ENCODE results near the gene SCO1.
"Not testable (repeated sequence)": the region's sequence is repeated elsewhere in the genome, so short reads cannot be mapped to it uniquely, and the experiment has no call there.

Gene SCO1

GRCh38 chr17:10726196-10726595 lies 28.9 kb upstream of the SCO1 start:
- no peak for FAIRE-seq
- no peak for DNase-seq (ENCODE audit: low spot score)

- no peak for FAIRE-seq
- no peak for DNase-seq (ENCODE audit: low spot score)
These were observed 27.9 kb upstream of the SCO1 start for GRCh38 chr17:10725262-10725661.

DNA sequence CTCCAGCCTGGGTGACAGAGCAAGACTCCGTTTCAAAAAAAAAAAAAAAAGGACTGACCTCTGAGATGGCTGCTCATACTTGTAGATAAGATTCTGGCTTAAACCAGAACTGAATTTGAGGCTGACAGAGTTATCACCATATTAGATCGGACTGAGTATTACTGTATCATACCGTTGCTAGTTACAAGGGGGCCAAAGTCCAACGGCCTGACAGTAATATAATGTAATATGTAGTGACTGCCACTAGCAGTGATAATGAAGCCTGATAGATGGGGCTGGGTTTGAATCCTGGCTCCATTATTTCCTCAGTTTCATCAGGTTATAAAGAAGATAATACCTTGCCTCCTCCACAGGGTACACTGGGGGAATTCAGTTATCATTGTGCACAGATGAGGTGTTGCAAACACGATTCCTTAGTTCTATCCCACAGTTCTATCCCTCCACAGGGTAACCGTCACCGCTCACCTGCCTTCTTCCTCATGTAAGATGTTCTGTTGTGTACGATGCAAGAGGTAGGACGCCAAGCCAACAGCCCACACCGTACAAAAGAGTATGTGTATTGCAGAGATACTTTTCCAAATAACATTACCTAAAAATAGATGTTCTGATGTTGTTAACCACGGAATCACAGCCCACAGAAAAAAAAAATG lies 27.3 kb upstream of the SCO1 start:
- DNase-seq (ENCODE audit: low spot score) (no peak), FAIRE-seq (no peak)

- DNase-seq (ENCODE audit: low spot score): no peak
- no peak for FAIRE-seq
These were observed 21.2 kb upstream of the SCO1 start for GRCh38 chr17:10718547-10718946.

DNA sequence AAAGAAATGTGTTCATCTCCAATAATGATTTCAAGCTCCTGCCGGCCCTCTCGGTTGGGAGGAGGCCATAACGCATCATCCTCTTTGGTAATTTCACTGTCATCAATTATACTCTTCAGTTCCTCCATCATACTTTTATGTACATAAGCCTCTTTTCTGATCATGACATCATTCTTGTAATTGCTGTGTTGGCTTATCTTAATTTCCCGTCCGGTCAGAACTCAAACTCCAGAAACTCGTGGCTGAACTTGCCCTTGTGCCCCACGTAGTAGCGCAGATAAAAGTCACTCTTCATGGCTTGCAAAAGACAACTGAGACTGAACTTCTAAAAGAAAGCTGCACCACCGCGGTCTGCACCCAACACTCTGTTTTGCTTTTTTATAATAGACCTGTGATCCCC lies 18.9 kb upstream of the SCO1 start:
- no peak for FAIRE-seq

GRCh38 chr17:10713318-10713717 lies 16.0 kb upstream of the SCO1 start:
- DNase-seq (ENCODE audit: low spot score): no peak
- no peak for FAIRE-seq

More for the DNA sequence above, 18.9 kb upstream of the SCO1 start:
- no peak for DNase-seq (ENCODE audit: low spot score)

DNA sequence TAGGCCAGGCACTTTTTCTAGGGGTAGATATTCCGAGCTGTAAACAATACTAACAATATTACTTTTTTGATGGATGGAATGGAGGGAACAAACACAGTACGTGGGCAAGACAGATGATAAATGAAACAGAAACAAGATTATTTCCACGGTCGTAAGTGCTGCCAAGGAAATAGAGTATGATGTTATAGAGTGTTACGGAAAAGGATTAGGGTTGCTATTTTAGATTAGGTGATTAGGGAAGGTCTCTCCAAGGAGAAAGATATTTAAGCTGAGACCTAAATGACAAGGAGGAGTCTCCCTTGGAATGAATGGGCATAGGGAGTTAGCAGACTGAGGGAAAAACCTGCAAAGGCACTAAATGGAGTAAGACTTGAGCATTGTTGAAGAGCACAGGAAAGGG lies 8.4 kb upstream of the SCO1 start:
- no peak for FAIRE-seq

DNA sequence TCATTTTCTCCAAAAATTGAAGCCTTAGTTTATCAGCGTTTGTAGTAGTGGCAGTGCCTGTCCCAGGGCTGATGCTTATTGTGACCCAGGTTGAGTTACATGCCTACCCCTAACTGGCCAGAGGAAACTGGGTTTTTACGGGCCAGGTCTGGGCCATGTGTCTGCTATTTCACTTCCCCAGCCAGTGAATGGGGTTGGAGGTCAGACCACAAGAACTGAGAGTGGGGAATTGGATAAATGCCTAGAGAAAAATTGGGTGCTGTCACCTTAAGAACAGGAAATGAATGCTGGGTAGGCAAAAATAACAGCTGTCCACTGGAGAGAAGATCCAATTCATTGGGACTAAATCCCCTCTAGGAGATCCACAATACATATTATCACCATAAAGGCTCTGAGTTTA lies 5.2 kb upstream of the SCO1 start:
- DNase-seq (ENCODE audit: low spot score) (no peak), FAIRE-seq (no peak)

More for the DNA sequence above, 8.4 kb upstream of the SCO1 start:
- no peak for DNase-seq (ENCODE audit: low spot score)

GRCh38 chr17:10699856-10700255 lies 2.5 kb upstream of the SCO1 start:
- no peak for FAIRE-seq
- no peak for DNase-seq (ENCODE audit: low spot score)

GRCh38 chr17:10698096-10698818 lies 924 bp upstream of the SCO1 start:
- DNase-seq (ENCODE audit: low spot score): no peak
- no peak for FAIRE-seq

GRCh38 chr17:10695875-10696407 lies 1.4 kb downstream of the SCO1 start:
- DNase-seq (ENCODE audit: low spot score); FAIRE-seq: not testable (repeated sequence)

- DNase-seq (ENCODE audit: low spot score) (no peak), FAIRE-seq (no peak)
These were observed 9.8 kb downstream of the SCO1 start for GRCh38 chr17:10687499-10687898.

GRCh38 chr17:10683853-10684252 lies 13.5 kb downstream of the SCO1 start:
- FAIRE-seq: no peak
- peak; percentile 10 for DNase-seq (ENCODE audit: low spot score)

- FAIRE-seq (no peak), DNase-seq (ENCODE audit: low spot score) (no peak)
These were observed 15.4 kb downstream of the SCO1 start for GRCh38 chr17:10681866-10682446.

GRCh38 chr17:10674704-10675103 lies 22.6 kb downstream of the SCO1 start:
- FAIRE-seq: no peak

GRCh38 chr17:10673312-10673711 lies 24.0 kb downstream of the SCO1 start:
- FAIRE-seq: no peak
- DNase-seq (ENCODE audit: low spot score): no peak

More at GRCh38 chr17:10674704-10675103, 22.6 kb downstream of the SCO1 start:
- DNase-seq (ENCODE audit: low spot score): no peak

GRCh38 chr17:10668775-10669174 lies 28.6 kb downstream of the SCO1 start:
- no peak for FAIRE-seq
- DNase-seq (ENCODE audit: low spot score): no peak

- DNase-seq (ENCODE audit: low spot score) (no peak), FAIRE-seq (no peak)
These were observed 30.4 kb downstream of the SCO1 start for GRCh38 chr17:10666906-10667305.

DNA sequence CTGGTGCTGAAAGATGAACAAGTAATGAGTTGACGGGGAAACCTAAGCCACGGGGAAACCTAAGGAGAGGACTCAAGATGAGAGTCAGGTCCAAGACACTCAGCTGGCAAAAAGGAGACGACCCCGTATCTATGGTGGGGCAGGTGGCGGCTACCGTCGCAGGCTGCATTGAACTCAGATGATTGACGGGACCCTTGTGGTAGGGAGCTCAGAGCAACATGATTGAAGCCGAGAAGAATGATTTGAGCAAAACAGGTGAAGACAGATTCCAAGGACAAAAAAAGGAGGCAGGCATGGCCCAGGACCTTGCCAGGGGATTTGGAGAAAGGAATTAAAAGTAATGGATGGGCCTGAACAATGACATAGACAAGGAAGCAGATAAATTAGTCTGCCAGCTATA lies 32.8 kb downstream of the SCO1 start:
- FAIRE-seq (no peak), DNase-seq (ENCODE audit: low spot score) (no peak)

DNA sequence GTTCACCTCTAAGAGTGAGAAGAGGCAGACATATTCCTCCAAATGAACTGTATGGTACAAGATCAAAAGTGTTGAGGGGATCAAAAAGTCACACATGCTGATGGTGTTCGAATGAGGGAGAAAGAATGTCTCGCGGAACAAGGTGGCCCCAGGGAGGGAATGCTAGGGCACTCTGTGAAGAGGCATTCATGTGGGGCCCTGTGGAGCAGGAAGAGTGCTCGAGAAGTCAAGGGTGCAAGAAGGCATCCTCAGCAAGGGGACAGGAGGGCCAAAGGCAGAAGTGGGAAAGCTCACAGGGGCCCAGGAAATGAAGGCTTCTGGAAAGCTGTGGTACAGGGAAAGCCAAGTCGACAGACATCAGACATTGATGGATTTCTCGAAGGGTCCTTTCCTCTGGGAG lies 34.1 kb downstream of the SCO1 start:
- no peak for DNase-seq (ENCODE audit: low spot score)
- no peak for FAIRE-seq

- DNase-seq (ENCODE audit: low spot score): no peak
- FAIRE-seq: no peak
These were observed 35.9 kb downstream of the SCO1 start for GRCh38 chr17:10661437-10661836.

DNA sequence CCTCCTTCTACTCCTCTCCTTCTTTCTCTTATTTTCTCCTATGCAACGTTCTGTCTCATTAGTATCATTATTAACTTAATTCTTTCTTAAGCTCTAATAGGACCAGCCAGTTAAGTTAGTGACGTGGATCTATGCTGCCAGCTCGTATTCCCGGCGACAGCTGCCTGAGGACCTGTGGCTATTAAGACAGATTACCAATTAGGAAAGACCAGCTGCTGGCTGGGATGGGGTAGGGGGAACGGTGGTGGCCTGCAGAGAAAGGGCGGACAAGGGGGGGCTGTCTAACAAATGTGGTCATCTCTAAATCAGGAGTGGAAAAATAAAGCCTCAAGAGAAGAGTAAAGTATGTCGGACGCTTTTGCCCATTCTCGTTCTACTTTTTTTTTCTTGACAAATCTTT lies 39.5 kb downstream of the SCO1 start:
- DNase-seq (ENCODE audit: low spot score) (no peak), FAIRE-seq (no peak)

Data from RCC 7860 (cell line).